ENCODE measurements around the gene DUSP12. TPM values are rescaled to one million over a fixed set of nuclear protein-coding genes. Genes with fewer than 3 reads are reported as not detected.

DUSP12 gene
- total and polyA plus RNA-seq, 7 donors, result 4.4 to 15.3 (median 9.9) TPM

DNA sequence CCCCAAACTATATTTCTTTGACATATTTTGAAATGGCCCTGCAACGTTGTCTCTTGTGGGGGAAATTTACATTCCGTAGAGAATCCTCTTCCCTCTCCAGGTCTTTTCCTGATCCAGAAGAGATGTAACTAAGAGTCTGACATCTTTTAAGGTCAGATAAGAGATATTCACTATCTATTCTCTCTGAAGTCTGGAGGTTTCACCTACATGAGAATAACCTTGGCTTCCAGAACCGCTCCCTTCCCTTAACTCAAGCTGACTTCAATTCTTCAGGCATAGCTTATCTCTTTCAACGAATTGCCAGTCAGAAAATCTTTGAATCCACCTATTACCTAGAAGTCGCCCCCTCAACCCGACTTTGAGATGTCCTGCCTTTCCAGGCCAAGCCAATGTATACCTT, 18.3 kb upstream of the DUSP12 start:
- TF ChIP-seq, protein P1, sequence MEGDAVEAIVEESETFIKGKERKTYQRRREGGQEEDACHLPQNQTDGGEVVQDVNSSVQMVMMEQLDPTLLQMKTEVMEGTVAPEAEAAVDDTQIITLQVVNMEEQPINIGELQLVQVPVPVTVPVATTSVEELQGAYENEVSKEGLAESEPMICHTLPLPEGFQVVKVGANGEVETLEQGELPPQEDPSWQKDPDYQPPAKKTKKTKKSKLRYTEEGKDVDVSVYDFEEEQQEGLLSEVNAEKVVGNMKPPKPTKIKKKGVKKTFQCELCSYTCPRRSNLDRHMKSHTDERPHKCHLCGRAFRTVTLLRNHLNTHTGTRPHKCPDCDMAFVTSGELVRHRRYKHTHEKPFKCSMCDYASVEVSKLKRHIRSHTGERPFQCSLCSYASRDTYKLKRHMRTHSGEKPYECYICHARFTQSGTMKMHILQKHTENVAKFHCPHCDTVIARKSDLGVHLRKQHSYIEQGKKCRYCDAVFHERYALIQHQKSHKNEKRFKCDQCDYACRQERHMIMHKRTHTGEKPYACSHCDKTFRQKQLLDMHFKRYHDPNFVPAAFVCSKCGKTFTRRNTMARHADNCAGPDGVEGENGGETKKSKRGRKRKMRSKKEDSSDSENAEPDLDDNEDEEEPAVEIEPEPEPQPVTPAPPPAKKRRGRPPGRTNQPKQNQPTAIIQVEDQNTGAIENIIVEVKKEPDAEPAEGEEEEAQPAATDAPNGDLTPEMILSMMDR (IDR thresholded peaks at IDR 0.05), result no peak
- Histone ChIP-seq H3K27me3 (ENCODE audit: insufficient read depth in 3 of 3, low read length in 2 of 3) (peaks cover 0 to 25% (median 7%) of the 10 kb centered on the region in 3 donors), H3K4me1 (peaks cover 4% of the 10 kb centered on the region), H3K9me3 (no peaks in the 10 kb centered on the region), H3K4me3 (no peak overlapping the region), H3K36me3 (ENCODE audit: insufficient read depth in 1 of 2, low read depth in 1 of 2) (no peaks in the 10 kb centered on the region), H3K27ac (no peak overlapping the region)
- DNase-seq (no peak), ATAC-seq (no peak)
- WGBS, 3 donors, result 69 to 76% (median 74%) methylated on average over 6 of the region's 6 CpGs
- intact Hi-C loops (cut with DNase I), result no loop called here

DNA sequence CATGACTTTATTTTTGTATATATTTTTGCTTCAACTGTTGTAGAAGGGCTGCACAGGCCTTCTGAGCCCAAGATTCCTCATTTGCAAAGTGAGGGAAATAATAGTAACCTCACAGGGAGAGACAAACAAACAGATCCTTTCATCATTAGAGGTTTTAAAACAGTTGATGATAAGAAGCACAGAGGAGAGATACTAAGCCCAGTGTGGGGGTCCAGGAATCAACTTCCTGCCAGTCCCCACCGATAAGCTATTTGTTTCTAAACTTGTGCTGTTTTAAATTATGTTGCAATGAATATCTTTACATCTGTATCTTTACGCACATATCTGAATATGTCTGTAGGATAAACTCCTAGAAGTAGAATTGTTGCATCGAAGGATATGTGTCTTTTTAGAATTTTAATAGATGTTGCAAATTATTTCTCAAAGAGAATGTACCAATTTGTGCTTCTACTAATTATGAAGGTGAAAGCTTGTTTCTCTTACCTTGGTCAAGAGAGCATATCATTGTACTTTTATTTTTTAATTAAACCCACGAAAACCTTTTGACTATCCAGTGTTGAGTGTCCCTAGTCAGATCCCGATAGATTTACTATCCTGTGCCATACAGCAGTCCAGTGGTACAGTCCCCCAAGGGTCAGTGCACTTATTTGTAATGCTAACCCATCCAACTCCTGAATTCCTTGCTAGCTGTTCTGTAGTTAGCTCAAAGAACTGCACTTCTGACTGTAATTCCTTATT, 17.4 kb upstream of the DUSP12 start:
- Histone ChIP-seq H3K36me3 (ENCODE audit: insufficient read depth in 1 of 2, low read depth in 1 of 2) (no peaks in the 10 kb centered on the region), H3K4me3 (no peak overlapping the region), H3K4me1 (peaks cover 4% of the 10 kb centered on the region), H3K27ac (no peak overlapping the region), H3K27me3 (ENCODE audit: insufficient read depth in 3 of 3, low read length in 2 of 3) (peaks cover 0 to 19% (median 7%) of the 10 kb centered on the region in 3 donors), H3K9me3 (no peaks in the 10 kb centered on the region)
- ATAC-seq, result no peak
- DNase-seq, result no peak
- WGBS, 3 donors, result 73 to 81% (median 80%) methylated on average over 5 of the region's 5 CpGs
- TF ChIP-seq, protein P1 (IDR thresholded peaks at IDR 0.05), result no peak
- intact Hi-C loops (cut with DNase I), result no loop called here

DNA sequence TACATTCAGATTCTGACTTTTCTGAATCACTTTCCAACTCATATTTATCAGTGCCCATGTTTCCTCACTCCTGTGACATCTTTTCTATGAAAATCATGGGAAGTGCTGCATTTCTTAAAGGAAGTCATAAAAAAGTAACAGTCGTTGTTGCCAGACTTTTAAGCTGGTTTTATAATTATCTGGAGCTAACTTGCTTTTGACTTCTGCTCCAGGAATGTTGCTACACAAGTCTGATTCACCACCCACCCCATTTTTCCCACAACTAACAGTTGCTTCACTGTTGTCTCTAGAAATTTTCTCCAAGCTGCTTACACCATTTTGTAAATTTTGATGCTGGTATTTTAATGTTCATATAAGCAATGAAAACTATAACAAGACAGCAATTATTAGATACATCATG, 16.1 kb upstream of the DUSP12 start:
- WGBS, 3 donors, result 0 to 6% (median 3%) methylated on average over 1 of the region's 1 CpG
- Histone ChIP-seq H3K27me3 (ENCODE audit: insufficient read depth in 3 of 3, low read length in 2 of 3) (peaks cover 0 to 13% (median 7%) of the 10 kb centered on the region in 3 donors), H3K4me1 (no peaks in the 10 kb centered on the region), H3K9me3 (no peaks in the 10 kb centered on the region), H3K4me3 (no peak overlapping the region), H3K27ac (no peak overlapping the region), H3K36me3 (ENCODE audit: insufficient read depth in 1 of 2, low read depth in 1 of 2) (no peaks in the 10 kb centered on the region)
- ATAC-seq (no peak), DNase-seq (no peak)
- intact Hi-C loops (cut with DNase I), result no loop called here
- TF ChIP-seq, protein P1 (IDR thresholded peaks at IDR 0.05), result no peak

DNA sequence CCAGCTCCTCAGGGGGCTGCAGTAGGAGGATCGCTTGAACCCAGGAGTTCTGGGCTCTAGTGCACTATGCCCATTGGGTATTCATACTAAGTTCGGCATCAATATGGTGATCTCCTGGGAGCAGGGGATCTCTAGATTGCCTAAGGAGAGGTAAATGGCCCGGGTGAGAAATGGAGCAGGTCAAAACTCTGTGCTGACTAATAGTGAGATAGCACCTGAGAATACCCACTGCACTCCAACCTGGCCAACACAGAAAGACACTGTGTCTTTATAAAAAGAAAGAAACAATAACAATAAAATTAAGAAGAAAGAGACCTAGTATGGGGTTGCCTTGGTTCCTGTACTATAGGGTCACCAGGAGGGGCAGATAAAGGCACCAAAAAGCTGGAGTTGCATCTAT, 13.7 kb upstream of the DUSP12 start:
- Histone ChIP-seq H3K4me1 (no peaks in the 10 kb centered on the region), H3K9me3 (no peaks in the 10 kb centered on the region), H3K27ac (no peak overlapping the region), H3K27me3 (ENCODE audit: insufficient read depth in 3 of 3, low read length in 2 of 3) (peaks cover 0 to 9% (median 7%) of the 10 kb centered on the region in 3 donors), H3K36me3 (ENCODE audit: insufficient read depth in 1 of 2, low read depth in 1 of 2) (no peaks in the 10 kb centered on the region), H3K4me3 (no peak overlapping the region)
- TF ChIP-seq, protein P1 (IDR thresholded peaks at IDR 0.05), result no peak
- no peak for DNase-seq
- 87 to 93% (median 89%) methylated on average over 3 of the region's 3 CpGs for WGBS, 3 donors
- intact Hi-C loops (cut with DNase I), result no loop called here
- ATAC-seq, result no peak

Data from psoas muscle (tissue), 8 donors.